Heart left ventricle (tissue), 13 donors: ENCODE results near the gene MYLK4.

Experiments used
- CTCF ChIP-seq, 12 donors: fragments of 200-600 bp; sonication (generic) in 4 of 12; IDR thresholded peaks; one replicate each; pipeline versions ENCODE4 v1.5.0 to v1.8.0; 2018 to 2022; ENCODE audit warnings: antibody characterized with exemption in 12 of 12, mild to moderate bottlenecking in 5 of 12
- POLR2A ChIP-seq, 2 donors: fragments of 450-650 bp; IDR thresholded peaks; one replicate each; pipeline ENCODE4 v1.6.1; 2017; ENCODE audit warnings: antibody characterized with exemption in 2 of 2, mild to moderate bottlenecking in 2 of 2, moderate library complexity in 2 of 2
- donor health status: ischemic (EF 13 %, LVEDD 7.1; RV severe dilation, severe dysfunction).
- donor health status: DM: no; HTN: yes; CAD: no.
- donor health status: DM: no; HTN: no; CAD: no.
- donor health status: ischemic (EF 25% LVEDD 6.9; RV normal size, moderate dysfunction).
- donor health status: ischemic (EF 25% LVEDD 5.7; RV mildly dilated, moderate dysfunction).
- donor health status: ischemic (EF 35%, LVEDD 5.7; RV mildly dilated, moderate dysfunction).
- donor health status: nonischemic (EF 11% LVEDD 7.7; RV severe dilation, severe dysfunction).
- donor health status: DM: yes; HTN: yes; CAD: no.
- donor health status: PGD.
- donor health status: ischemic (EF 29% LVEDD 5.4; RV normal size, mild dysfunction).
- donor health status: nonischemic (EF 23%, LVEDD 6.1; RV moderate dilation, normal function).

- no peak for TF ChIP-seq CTCF (IDR thresholded peaks at IDR 0.05)
- TF ChIP-seq POLR2A (IDR thresholded peaks at IDR 0.05), result no peak
Observed at GRCh38 chr6:2697291-2697690, 53.4 kb downstream of the MYLK4 start.
